K562 (cell line): ENCODE results near the gene RBM20. TPM values are rescaled to one million over a fixed set of nuclear protein-coding genes. Genes with fewer than 3 reads are reported as not detected.

ENCODE experiments used
- ARID1B ChIP-seq: fragments of 450-650 bp; IDR thresholded peaks from 2 replicates; pipeline ENCODE4 v1.6.1; 2016; ENCODE audit warnings: antibody characterized with exemption, mild to moderate bottlenecking, inconsistent platforms
- GTF2E2 ChIP-seq: fragments of 200-800 bp; sonication (Bioruptor generic); IDR thresholded peaks from 2 replicates; pipeline ENCODE4 v1.6.1; 2016; ENCODE audit warnings: missing genetic modification characterization, missing compliant biosample characterization
- LARP7 ChIP-seq: fragments of 450-650 bp; IDR thresholded peaks from 2 replicates; pipeline ENCODE4 v1.6.1; 2016
- MAFK ChIP-seq: IDR thresholded peaks from 2 replicates; pipeline ENCODE4 v1.6.1; 2011; ENCODE audit warnings: low read length, improper control_type of control experiment
- MYBL2 ChIP-seq, 2 experiments: fragments of 450-650 bp in 1 of 2; sonication (generic) in 1 of 2; formaldehyde crosslinking in 1 of 2; IDR thresholded peaks; 2 replicates each; pipeline versions ENCODE4 v1.6.1 to v1.8.1; 2017 to 2022; ENCODE audit warnings: borderline replicate concordance in 1 of 2, inconsistent platforms in 1 of 2, low read depth in 1 of 2, mild to moderate bottlenecking in 1 of 2, missing genetic modification reagents in 1 of 2, moderate library complexity in 1 of 2
- NR4A1 ChIP-seq, 2 experiments: fragments of 250-450 bp in 1 of 2; fragments of 450-650 bp in 1 of 2; sonication (Bioruptor Pico) in 1 of 2; IDR thresholded peaks; 2 replicates each; pipeline versions ENCODE4 v1.4.0 to v1.6.1; 2016 to 2020; ENCODE audit warnings: mild to moderate bottlenecking in 2 of 2, missing compliant biosample characterization in 1 of 2, missing genetic modification characterization in 1 of 2, moderate library complexity in 1 of 2
- POLR2A ChIP-seq: fragments of 450-650 bp; conservative IDR thresholded peaks from 2 replicates; pipeline ENCODE4 v1.6.1; 2016
- PTTG1 ChIP-seq: fragments of 450-650 bp; IDR thresholded peaks from 2 replicates; pipeline ENCODE4 v1.6.1; 2016; ENCODE audit warnings: low read depth, mild to moderate bottlenecking, missing genetic modification characterization, missing compliant biosample characterization
- ZFPM2 ChIP-seq: fragments of 250-450 bp; sonication (Bioruptor Pico); IDR thresholded peaks from 2 replicates; pipeline ENCODE4 v1.5.1; 2022; ENCODE audit warnings: mild to moderate bottlenecking
- ZNF764 ChIP-seq: fragments of 250-450 bp; sonication (Bioruptor Pico); IDR thresholded peaks from 2 replicates; pipeline ENCODE4 v1.4.0; 2020; ENCODE audit warnings: low read depth, mild to moderate bottlenecking, moderate library complexity
- ZSCAN29 ChIP-seq: fragments of 450-650 bp; IDR thresholded peaks from 2 replicates; pipeline ENCODE4 v1.6.1; 2017
- polyA plus RNA-seq, 8 experiments: library from polyadenylated mRNA; depleted of rRNA in 4 of 8; stranded (reverse) in 5 of 8; unstranded in 3 of 8; fragments of >200 nt; fragmentation: Nextera tagmentation in 2 of 8; fragmentation: Illumina TruSeq in 1 of 8; extraction: Ambion mirVana in 2 of 8; extraction: Trizol in 1 of 8; gene quantifications; 2 replicates each; pipeline versions ENCODE4 v1.2.1 to v1.2.3, GENCODE V29; 2011 to 2014; ENCODE audit warnings: inconsistent platforms in 1 of 8, missing spikeins in 1 of 8
- total RNA-seq, 7 experiments: library from RNA; depleted of rRNA in 6 of 7; stranded (reverse); fragments of >200 nt in 6 of 7; fragmentation: Illumina TruSeq in 2 of 7; extraction: Trizol in 2 of 7; gene quantifications; 2 replicates each; pipeline versions ENCODE4 v1.2.1 to v1.2.3, GENCODE V29; 2011 to 2021; ENCODE audit warnings: low replicate concordance in 1 of 7
- TF ChIP-seq, protein P1 (sequence below): fragments of 450-650 bp; formaldehyde crosslinking; IDR thresholded peaks from 2 replicates; pipeline ENCODE4 v1.4.0; 2020; ENCODE audit warnings: mild to moderate bottlenecking, mixed read lengths
- TF ChIP-seq, protein P2 (sequence below): IDR thresholded peaks from 3 replicates; pipeline ENCODE4 v1.6.1; 2011; ENCODE audit warnings: borderline replicate concordance, mild to moderate bottlenecking, moderate library complexity; ENCODE audit not compliant: insufficient read length; ENCODE audit errors: extremely low read depth
- TF ChIP-seq, protein P3 (sequence below), 2 experiments: IDR thresholded peaks in 1 of 2; conservative IDR thresholded peaks in 1 of 2; 2 replicates each; pipeline ENCODE4 v1.6.1; 2016; ENCODE audit warnings: low read depth in 2 of 2, mild to moderate bottlenecking in 1 of 2, missing compliant biosample characterization in 1 of 2, missing genetic modification characterization in 1 of 2, moderate library complexity in 1 of 2
- TF ChIP-seq, protein P4 (sequence below): fragments of 250-450 bp; sonication (Bioruptor Pico); IDR thresholded peaks from 2 replicates; pipeline ENCODE4 v1.8.0; 2022; ENCODE audit warnings: moderate library complexity, mild to moderate bottlenecking, inconsistent platforms

The RBM20 gene
- total and polyA plus RNA-seq, 9 of the 15 experiments (the other 6 are each of a cell fraction or from before 2014, with no cell fraction given), result 0.63 to 5.7 (median 3.2) TPM

DNA sequence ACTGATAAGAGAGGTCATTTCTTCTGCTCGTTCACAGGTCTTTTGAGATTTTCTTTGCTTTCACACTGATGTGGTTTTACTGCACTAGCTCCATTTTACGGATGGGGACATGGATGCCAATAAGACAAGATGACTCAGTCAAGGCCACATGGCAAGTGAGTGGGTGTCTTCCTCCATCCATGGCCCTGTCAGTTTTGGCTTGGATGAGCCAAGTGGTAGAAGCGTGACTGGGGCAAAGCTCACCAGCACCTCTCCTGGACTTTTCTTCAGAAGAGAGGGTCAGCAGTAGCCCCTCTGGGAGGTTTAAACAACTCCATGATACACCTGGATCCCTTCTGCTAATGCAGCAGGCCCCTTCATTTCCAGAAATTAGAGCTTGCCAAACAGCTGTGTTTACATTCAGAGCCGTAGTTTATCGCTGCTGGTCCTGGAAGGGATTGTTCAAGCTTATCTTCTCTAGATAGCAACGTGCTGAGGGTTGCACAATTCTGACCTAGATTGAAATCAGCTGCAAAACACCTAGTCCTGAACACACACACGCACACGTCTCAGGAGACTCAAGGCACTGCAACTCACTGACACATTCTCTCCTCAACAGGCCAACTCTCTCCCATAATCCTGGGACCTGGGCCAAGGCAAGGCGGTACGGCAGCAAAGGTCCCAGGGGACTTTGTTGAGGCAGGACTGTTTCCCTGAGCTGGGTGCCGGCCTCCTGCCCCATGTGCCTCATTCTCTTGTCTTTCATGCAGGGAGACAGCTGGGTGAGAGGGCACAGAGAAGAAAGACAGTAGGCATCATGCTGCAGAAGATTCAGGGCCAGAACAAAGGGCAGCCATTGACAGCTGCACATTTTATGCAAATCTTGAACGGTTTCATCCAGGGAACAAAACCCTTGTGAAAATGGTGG is 213.4 kb downstream of the RBM20 start (continued):
- TF ChIP-seq, protein P1, sequence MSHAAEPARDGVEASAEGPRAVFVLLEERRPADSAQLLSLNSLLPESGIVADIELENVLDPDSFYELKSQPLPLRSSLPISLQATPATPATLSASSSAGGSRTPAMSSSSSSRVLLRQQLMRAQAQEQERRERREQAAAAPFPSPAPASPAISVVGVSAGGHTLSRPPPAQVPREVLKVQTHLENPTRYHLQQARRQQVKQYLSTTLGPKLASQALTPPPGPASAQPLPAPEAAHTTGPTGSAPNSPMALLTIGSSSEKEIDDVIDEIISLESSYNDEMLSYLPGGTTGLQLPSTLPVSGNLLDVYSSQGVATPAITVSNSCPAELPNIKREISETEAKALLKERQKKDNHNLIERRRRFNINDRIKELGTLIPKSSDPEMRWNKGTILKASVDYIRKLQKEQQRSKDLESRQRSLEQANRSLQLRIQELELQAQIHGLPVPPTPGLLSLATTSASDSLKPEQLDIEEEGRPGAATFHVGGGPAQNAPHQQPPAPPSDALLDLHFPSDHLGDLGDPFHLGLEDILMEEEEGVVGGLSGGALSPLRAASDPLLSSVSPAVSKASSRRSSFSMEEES, result no peak
- TF ChIP-seq, protein P2, sequence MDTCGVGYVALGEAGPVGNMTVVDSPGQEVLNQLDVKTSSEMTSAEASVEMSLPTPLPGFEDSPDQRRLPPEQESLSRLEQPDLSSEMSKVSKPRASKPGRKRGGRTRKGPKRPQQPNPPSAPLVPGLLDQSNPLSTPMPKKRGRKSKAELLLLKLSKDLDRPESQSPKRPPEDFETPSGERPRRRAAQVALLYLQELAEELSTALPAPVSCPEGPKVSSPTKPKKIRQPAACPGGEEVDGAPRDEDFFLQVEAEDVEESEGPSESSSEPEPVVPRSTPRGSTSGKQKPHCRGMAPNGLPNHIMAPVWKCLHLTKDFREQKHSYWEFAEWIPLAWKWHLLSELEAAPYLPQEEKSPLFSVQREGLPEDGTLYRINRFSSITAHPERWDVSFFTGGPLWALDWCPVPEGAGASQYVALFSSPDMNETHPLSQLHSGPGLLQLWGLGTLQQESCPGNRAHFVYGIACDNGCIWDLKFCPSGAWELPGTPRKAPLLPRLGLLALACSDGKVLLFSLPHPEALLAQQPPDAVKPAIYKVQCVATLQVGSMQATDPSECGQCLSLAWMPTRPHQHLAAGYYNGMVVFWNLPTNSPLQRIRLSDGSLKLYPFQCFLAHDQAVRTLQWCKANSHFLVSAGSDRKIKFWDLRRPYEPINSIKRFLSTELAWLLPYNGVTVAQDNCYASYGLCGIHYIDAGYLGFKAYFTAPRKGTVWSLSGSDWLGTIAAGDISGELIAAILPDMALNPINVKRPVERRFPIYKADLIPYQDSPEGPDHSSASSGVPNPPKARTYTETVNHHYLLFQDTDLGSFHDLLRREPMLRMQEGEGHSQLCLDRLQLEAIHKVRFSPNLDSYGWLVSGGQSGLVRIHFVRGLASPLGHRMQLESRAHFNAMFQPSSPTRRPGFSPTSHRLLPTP, result no peak
- TF ChIP-seq GTF2E2 (no peak), ARID1B (peak; percentile 90), LARP7 (no peak), ZSCAN29 (no peak), ZFPM2 (CRISPR knock-in tag) (no peak), MYBL2 (IDR thresholded peaks at IDR 0.05; ENCODE audit: low read depth) (no peak), MYBL2 (CRISPR knock-in tag; IDR thresholded peaks at IDR 0.05; ENCODE audit: borderline replicate concordance) (no peak), POLR2A (no peak), MAFK (0 out of 2 replicates have a peak, but pooled peaks have one; percentile 4), ZNF764 (CRISPR knock-in tag) (no peak), NR4A1 (CRISPR knock-in tag; IDR thresholded peaks at IDR 0.05) (no peak), NR4A1 (tag; IDR thresholded peaks at IDR 0.05) (no peak), PTTG1 (tag) (no peak)
- TF ChIP-seq, protein P3, sequence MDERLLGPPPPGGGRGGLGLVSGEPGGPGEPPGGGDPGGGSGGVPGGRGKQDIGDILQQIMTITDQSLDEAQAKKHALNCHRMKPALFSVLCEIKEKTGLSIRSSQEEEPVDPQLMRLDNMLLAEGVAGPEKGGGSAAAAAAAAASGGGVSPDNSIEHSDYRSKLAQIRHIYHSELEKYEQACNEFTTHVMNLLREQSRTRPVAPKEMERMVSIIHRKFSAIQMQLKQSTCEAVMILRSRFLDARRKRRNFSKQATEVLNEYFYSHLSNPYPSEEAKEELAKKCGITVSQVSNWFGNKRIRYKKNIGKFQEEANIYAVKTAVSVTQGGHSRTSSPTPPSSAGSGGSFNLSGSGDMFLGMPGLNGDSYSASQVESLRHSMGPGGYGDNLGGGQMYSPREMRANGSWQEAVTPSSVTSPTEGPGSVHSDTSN (CRISPR knock-in tag; IDR thresholded peaks at IDR 0.05; ENCODE audit: low read depth), result no peak
- TF ChIP-seq, protein P3 (tag; conservative IDR thresholded peaks at IDR 0.05; ENCODE audit: low read depth), result no peak
- TF ChIP-seq, protein P4, sequence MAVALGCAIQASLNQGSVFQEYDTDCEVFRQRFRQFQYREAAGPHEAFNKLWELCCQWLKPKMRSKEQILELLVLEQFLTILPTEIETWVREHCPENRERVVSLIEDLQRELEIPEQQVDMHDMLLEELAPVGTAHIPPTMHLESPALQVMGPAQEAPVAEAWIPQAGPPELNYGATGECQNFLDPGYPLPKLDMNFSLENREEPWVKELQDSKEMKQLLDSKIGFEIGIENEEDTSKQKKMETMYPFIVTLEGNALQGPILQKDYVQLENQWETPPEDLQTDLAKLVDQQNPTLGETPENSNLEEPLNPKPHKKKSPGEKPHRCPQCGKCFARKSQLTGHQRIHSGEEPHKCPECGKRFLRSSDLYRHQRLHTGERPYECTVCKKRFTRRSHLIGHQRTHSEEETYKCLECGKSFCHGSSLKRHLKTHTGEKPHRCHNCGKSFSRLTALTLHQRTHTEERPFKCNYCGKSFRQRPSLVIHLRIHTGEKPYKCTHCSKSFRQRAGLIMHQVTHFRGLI (CRISPR knock-in tag), result 0 out of 2 replicates have a peak, but pooled peaks have one; percentile 49
